HL-60 (cell line): Measurements from ENCODE around the gene TMEM163.
"Not testable (repeated sequence)": the region's sequence is repeated elsewhere in the genome, so short reads cannot be mapped to it uniquely, and the experiment has no call there.

Experiments used
- DNase-seq, 2 experiments: peaks; one replicate each; pipeline ENCODE4 v3.0.0-alpha.2; 2010 to 2020; ENCODE audit warnings: low read depth in 1 of 2, low spot score in 1 of 2
- H3K27ac ChIP-seq: fragments of 250-450 bp; sonication (Bioruptor Pico); replicated peaks from 2 replicates; pipeline ENCODE4 v1.5.1; 2020; ENCODE audit warnings: mild to moderate bottlenecking, moderate library complexity
- H3K27me3 ChIP-seq: fragments of 250-450 bp; sonication (Bioruptor Pico); 2 replicates; pipeline ENCODE4 v1.5.1; 2021; ENCODE audit warnings: mild to moderate bottlenecking, moderate library complexity; ENCODE audit not compliant: insufficient read depth, poor library complexity, severe bottlenecking
- H3K4me3 ChIP-seq: replicated peaks from 2 replicates; pipeline ENCODE4 v1.5.1; 2011; ENCODE audit warnings: mild to moderate bottlenecking, control low read depth, low read length; ENCODE audit not compliant: insufficient read depth
- CTCF ChIP-seq: IDR thresholded peaks from one replicate; pipeline ENCODE4 v1.5.1; 2011; ENCODE audit warnings: low read length, control low read depth, inconsistent platforms; ENCODE audit not compliant: insufficient read depth
- GABPA ChIP-seq: IDR thresholded peaks from 2 replicates; pipeline ENCODE4 v1.6.1; 2012; ENCODE audit warnings: low read depth
- POLR2AphosphoS5 ChIP-seq: IDR thresholded peaks from 2 replicates; pipeline ENCODE4 v1.6.1; 2012; ENCODE audit warnings: low read depth
- REST ChIP-seq: IDR thresholded peaks from 2 replicates; pipeline ENCODE4 v1.6.1; 2012; ENCODE audit warnings: low read depth; ENCODE audit not compliant: insufficient replicate concordance
- SPI1 ChIP-seq: IDR thresholded peaks from 2 replicates; pipeline ENCODE4 v1.6.1; 2012; ENCODE audit warnings: low read depth, mild to moderate bottlenecking, borderline replicate concordance

TMEM163 gene

GRCh38 chr2:134507697-134508096 is 211.1 kb downstream of the TMEM163 start:
- no peak overlapping the region for H3K27ac ChIP-seq
- TF ChIP-seq CTCF, result no peak
- TF ChIP-seq SPI1, result no peak
- TF ChIP-seq GABPA, result no peak
- TF ChIP-seq POLR2AphosphoS5, result no peak
- no peak for TF ChIP-seq REST
- no peaks in the 10 kb centered on the region for H3K27me3 ChIP-seq
- no peak for DNase-seq
- no peak overlapping the region for H3K4me3 ChIP-seq

- H3K27ac ChIP-seq, H3K4me3 ChIP-seq, H3K27me3 ChIP-seq, DNase-seq: not testable (repeated sequence)
Measured at GRCh38 chr2:134507159-134507558, 211.6 kb downstream of the TMEM163 start.

GRCh38 chr2:134505446-134505845 is 213.4 kb downstream of the TMEM163 start:
- Histone ChIP-seq H3K4me3 (no peak overlapping the region), H3K27ac (no peak overlapping the region), H3K27me3 (no peaks in the 10 kb centered on the region)
- no peak for TF ChIP-seq SPI1
- no peak for TF ChIP-seq REST
- no peak for TF ChIP-seq CTCF
- TF ChIP-seq POLR2AphosphoS5, result no peak
- no peak for TF ChIP-seq GABPA
- no peak for DNase-seq

GRCh38 chr2:134504586-134505336 is 214.0 kb downstream of the TMEM163 start:
- DNase-seq, result no peak
- Histone ChIP-seq H3K27me3 (no peaks in the 10 kb centered on the region), H3K27ac (no peak overlapping the region), H3K4me3 (no peak overlapping the region)
- no peak for TF ChIP-seq REST
- TF ChIP-seq SPI1, result no peak
- no peak for TF ChIP-seq GABPA
- no peak for TF ChIP-seq POLR2AphosphoS5
- no peak for TF ChIP-seq CTCF
